Germinal center (tissue), 1 donor: ENCODE results near the gene CDK5RAP2.
"Not testable (repeated sequence)": the region's sequence is repeated elsewhere in the genome, so short reads cannot be mapped to it uniquely, and the experiment has no call there.

Experiments used
- DNase-seq: peaks from one replicate; pipeline ENCODE4 v3.0.0; 2012; ENCODE audit warnings: mixed read lengths, low spot score

CDK5RAP2 gene

DNA sequence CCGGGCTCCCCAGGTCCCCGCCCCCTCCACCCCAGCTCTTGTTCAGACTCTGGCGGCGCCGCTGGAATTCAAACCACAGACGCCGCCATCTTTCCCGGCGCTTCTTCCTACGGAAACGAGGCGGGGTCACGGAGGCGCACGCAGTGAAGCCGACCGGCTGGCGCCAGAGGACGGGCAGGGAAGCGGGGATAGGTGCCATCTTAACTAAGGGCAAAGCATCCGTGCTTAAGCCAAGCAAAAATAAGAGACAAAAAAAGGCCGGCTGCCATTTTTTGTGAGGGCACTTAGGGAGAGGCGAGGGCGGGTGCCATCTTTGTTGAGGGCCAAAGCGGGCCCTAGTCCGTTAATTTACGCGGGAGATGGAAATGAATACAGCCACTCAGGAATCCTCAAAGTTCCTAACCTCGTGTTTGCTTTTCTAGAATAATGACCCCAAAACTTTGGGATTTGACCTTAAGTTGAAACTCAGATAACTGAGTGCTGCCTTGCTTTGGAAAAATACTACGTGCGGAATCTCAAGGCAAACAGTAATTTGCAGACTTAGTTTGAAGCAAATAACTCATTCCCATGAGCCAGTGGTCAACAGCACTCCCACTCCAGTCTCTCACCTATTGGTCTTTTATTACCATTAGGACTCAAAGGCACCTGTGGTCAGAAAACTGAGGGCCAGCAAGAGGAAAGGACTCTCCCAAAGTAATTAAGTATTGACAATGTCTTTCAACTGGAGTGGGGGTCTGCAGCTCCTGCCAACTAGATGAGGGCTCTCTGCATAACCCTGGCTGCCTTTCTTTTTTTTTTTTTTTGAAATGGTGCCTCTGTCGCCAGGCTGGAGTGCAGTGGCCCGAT is at the start of gene CDK5RAP2:
Gene CDK5RAP2 (minus strand): TSS at position 117 of the 846 bp plus-strand sequence. CDS start 189 bp downstream, outside the sequence.
- DNase-seq = peak; percentile 91

- not testable (repeated sequence) for DNase-seq
These were observed 49.0 kb upstream of the CDK5RAP2 start for GRCh38 chr9:120628925-120629497.

DNA sequence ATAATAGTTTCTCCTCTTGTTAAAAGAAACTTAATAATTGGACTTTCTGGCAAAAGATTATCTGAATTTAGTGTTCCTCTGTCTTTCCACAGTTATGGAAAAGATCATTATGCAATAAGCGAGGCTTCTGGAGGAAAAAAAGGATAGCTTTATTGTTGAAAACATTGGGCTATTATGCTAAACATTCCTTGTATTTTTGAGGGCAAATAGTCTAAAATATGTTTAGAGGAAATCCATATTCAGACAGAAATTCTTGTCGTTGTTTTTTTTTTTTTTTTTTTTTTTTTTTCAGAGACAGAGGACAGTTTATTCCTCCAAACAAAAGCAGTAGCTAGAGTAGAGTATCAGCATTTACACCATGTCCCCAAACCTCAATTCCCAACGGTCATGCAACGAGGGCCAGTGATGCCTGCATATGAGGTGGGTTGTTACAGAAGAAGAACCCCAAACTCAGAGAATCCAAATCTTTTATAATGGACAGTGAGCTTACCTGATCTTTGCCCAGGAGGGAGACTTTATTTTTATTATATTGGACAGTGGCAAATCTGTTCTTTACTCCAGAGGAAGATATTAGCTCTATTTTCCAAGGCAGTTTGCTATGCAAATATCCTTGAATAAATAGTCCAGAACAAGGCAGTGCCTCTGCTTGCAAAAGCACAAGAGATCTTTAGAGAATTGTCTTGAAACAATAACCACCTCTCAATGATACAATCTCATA is 48.4 kb upstream of the CDK5RAP2 start:
- DNase-seq = no peak

DNA sequence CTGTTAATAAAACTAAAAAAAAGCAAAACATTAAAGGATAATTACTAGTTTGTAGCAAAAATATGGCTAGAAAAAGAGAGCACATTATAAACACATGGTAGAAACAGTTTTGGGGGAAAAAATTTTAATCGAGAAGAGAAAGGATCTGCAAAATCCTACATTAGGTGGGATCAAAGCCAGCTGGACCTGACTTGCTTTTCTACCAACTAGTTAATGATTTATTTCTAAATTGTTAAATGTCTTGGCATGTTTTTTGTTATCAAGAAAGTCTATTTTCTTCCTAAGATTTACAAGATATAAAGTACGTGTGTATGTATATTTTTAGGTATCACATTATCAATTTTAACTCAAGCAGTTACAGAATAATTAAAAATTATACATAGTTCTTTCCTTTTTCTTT is 47.1 kb upstream of the CDK5RAP2 start:
- no peak for DNase-seq

- DNase-seq = no peak
These were observed 46.5 kb upstream of the CDK5RAP2 start for GRCh38 chr9:120626512-120626911.

- DNase-seq = no peak
These were observed 45.3 kb upstream of the CDK5RAP2 start for GRCh38 chr9:120625222-120625621.

GRCh38 chr9:120622790-120623189 is 42.8 kb upstream of the CDK5RAP2 start:
- DNase-seq = no peak

GRCh38 chr9:120621941-120622340 is 42.0 kb upstream of the CDK5RAP2 start:
- DNase-seq = no peak

DNA sequence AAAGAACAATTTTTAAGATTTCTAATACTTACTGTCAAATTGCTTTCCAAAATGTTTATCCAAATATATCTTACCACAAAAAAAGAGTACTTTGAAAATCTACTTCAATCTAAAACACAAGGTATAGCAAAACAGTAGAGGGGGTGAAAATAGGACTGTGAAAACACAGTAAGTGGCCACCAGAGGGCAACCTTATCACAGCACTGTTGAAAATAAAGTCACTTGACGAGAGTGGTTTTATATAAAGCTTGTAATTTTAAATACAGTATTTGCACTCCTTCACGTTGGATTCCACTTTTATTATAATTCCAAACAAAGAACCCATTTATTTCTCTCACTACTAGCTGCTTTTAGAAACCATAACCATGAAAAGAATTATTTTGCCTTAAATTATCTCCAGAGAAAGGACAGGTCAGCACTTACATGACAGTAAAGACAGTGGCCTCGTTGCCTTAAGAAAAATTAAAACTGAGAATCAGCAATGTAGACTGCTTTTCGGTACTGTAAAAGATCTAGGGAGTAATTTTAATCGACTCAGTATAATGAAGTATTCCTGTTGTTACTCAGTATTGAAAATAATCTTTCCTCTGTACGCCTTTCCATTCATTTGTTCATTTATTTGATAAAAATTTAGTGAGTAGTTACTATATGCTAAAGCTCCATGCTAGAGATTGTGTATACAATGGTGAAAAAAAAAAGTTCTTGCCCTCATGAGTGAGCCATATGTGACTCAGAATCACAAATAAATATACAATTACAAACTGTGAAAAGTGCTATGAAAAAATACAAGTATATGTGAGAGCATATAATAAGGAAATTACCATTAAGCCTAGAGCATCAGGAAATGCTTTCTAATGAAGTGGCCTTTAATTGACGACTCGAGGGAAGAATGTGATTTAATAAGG is 40.0 kb upstream of the CDK5RAP2 start:
- DNase-seq = peak; percentile 76

DNA sequence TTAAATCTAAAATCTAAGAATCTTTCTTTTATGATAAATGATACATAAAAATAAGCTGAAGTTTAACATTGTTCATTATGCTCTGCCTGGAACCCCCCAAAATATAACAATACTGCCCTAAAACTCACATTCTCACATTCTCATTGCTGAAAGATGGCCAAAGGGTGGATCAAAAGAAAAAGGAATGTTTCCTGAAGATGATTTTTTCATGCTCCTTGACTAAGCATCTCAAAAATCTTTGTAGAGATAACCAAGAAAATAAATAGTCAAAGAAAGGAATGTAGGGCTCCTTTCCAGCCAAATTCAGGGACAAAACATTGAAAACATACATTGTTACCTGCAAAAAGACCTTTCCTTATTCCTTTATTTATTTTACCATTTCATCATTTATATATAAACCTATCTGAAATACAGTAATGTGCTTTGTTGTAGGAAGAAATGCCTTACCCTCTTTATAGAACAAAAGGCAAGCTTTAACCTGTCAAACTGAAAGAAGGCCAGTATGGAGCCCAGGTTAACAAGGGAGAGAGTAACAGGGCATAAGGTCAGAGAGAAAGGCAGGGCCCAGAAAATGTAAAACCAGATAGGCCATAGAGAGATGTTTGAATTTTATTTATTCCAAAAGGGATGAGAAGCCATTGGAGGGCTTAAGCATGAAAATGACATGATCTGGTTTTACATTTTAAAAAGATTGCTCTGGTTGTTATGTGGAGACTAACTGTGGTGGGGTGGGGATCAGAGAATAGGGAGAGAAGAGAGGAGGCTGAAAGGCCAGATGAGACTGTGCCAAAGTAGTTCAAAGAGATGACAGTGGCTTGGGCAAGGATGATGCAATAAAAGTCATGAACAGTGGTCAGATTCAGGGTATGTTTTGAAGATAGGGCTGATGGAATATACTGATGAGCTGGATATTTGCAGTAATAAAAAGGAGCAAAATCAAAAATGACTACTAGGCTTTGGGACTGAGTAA is 37.3 kb upstream of the CDK5RAP2 start:
- DNase-seq = no peak

GRCh38 chr9:120612218-120612617 is 32.3 kb upstream of the CDK5RAP2 start:
- DNase-seq = no peak

GRCh38 chr9:120611690-120612068 is 31.7 kb upstream of the CDK5RAP2 start:
- DNase-seq = no peak

DNA sequence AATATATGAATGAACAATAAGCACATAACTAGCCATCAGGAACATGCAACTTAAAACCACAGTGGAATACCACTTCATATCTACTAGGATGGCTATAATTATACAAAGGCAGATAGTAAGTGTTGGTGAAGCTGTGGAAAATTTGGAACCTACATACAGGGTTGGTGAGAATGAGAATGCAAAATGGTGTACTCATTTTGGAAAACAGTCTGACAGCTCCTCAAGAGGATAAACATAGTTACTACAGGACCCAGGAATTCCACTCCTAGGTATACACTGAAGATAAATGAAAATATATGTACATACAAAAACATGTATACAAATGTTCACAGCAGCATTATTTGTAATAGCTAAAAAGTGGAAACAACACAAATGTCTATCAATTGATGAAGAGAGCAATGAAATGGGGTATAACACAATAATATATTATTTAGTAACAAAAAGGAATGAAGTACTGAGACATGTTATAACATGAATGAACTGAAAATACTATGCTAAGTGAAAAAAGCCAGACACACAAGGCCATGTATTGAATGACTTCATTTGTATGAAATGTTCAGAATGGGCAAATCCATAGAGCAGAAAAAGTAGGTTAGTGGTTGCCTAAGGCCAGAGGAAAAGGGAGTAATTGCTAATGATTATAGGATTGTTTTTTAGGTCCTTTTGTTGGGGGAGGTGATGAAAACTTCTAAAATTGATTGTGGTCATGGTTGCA is 31.2 kb upstream of the CDK5RAP2 start:
- DNase-seq = no peak

DNA sequence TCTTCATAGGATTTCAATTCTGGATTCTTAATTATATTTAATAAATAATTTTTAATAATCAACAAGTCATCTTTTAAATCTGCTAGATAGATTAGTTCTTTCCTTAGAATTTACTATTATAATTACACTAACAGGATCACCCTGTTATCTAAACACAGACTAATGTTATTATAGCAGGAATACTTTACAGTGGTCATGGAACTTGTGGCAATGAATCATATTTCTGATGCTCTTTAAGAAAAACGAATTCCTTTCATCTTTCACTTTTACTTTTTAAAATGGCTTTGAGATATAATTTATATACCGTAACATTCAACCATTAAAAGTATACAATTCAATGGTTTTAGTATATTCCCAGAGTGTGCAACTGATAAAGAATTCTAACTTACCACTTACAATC is 29.7 kb upstream of the CDK5RAP2 start:
- DNase-seq = no peak

- no peak for DNase-seq
These were observed 28.5 kb upstream of the CDK5RAP2 start for GRCh38 chr9:120608421-120608820.

GRCh38 chr9:120603591-120603990 is 23.6 kb upstream of the CDK5RAP2 start:
- DNase-seq = no peak

DNA sequence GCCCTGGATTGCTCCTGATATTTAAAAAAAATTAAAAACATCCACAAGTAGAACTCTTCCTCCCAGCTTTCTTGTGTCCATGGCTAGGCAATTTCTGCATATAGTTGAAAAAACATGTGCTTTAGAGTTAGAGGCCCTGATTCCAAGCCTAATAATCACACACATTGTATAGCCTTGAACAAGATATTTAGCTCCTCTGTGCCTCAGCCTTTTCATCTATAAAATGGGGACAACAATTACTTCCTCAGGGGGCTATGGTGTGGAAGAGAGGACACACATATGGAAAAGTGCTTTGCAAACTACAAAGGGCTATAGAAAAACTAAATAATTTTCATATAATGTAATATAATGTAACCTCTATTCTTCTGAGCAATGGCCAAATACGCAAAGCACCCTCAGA is 23.0 kb upstream of the CDK5RAP2 start:
- DNase-seq = no peak

DNA sequence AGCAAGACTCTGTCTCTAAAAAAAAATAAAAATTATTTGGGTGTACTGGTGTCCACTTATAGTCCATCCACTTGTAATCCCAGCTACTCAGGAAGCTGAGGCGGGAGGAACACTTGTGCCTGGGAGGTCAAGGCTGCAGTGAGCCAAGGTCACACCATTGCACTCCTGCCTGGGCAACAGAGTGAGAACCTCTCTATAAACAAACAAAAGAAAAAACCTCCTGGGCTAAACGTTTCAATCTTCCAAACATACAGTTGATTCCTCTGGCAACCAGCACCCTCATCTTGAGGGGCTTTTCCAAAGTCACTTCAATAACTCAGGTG is 13.9 kb upstream of the CDK5RAP2 start:
- no peak for DNase-seq

- no peak for DNase-seq
These were observed 13.4 kb upstream of the CDK5RAP2 start for GRCh38 chr9:120593250-120593954.

DNA sequence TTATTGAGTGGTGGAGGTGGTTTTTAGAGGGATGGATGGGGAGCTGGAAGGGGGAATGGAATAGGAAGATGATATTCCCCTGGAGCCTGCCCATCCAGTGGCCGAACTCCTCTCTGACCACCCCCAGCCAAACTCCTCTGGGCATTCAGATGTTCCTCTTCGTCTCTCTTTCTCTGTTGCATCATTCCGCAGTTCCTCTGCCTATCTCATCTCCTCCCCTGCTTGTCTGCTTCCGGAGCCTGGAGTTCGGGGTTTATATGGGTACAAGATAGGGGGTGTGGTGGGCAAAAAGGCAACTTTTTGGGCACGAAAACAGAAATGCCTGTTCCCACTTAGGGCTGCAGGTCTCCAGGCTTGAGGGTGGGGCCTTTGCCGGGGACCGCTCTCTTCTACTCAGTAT is 12.2 kb upstream of the CDK5RAP2 start:
- no peak for DNase-seq
